HG02759 (cell line): ENCODE results near the gene BEND5.

Experiments
- ATAC-seq: cut with Tn5 transposase; IDR thresholded peaks from one replicate; pipeline ENCODE4 v1.9.1; 2021; ENCODE audit warnings: mild to moderate bottlenecking, moderate library complexity; ENCODE audit not compliant: unreplicated experiment

Gene BEND5

GRCh38 chr1:48767975-48768510 is 8.6 kb downstream of the BEND5 start:
- no peak for ATAC-seq

- ATAC-seq, result no peak
These were observed 11.4 kb downstream of the BEND5 start for GRCh38 chr1:48765335-48765734.

GRCh38 chr1:48761986-48762385 is 14.7 kb downstream of the BEND5 start:
- ATAC-seq, result no peak

DNA sequence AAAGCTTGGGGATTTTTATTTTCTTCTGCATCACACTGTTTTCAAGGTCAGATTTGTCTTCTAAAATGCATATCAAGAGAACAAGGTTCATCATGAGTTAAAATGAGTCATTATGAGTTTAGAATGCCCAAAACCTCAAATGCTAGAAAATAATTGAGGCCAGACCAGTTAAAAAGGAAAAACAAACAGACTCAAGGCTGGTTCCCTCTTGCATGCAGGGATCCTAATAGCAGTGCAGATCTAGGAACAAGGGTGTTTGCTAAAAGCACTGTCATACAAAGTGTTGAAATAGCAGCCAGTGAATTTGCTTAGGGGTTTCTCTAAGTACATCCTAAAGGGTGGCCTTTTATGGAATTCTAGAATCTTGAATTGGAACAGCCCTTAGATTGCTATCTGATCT is 15.3 kb downstream of the BEND5 start:
- no peak for ATAC-seq

GRCh38 chr1:48760857-48761256 is 15.8 kb downstream of the BEND5 start:
- no peak for ATAC-seq

DNA sequence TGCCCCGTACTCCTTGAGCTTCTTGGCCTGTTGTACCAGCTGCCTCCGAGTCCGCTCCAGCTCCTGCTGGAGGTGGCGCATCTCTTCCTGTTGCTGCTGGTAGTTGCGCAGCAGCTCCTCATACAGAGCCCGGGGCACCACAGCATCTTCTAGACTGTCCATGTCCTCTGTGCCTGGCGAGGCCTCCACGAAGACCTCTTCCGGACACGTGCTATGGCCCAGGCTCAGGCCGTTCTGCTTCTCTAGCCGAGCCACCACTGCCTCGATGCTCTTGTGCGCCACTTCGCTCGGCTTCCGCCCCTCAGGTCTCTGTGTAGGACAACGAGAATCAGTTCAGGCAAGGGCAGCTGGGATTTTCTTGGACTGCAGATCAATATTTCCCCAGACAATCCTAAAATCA is 17.7 kb downstream of the BEND5 start:
- no peak for ATAC-seq

GRCh38 chr1:48757363-48757762 is 19.3 kb downstream of the BEND5 start:
- ATAC-seq, result peak; percentile 44

- peak; percentile 48 for ATAC-seq
These were observed 19.9 kb downstream of the BEND5 start for GRCh38 chr1:48756683-48757316.

DNA sequence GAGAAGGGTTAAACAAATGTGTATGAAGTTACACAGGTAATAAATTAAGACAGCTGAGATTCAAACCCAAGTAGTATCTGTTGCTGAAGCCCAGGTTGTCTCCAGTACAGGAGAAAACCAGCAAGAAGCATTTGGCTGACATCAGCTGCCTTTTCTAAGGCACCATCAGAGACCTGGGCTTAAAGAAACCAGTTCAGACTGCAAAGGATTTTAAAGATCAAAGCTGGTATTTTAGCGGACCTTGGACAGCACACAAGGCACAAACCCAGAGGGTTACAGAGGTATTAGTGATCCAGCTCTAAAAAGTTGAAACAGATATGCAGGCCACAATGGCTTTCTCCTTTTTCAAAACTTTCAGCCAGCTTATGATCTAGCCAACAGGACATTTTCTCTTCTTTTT is 23.4 kb downstream of the BEND5 start:
- no peak for ATAC-seq

- peak; percentile 75 for ATAC-seq
These were observed 26.6 kb downstream of the BEND5 start for GRCh38 chr1:48750109-48750508.

DNA sequence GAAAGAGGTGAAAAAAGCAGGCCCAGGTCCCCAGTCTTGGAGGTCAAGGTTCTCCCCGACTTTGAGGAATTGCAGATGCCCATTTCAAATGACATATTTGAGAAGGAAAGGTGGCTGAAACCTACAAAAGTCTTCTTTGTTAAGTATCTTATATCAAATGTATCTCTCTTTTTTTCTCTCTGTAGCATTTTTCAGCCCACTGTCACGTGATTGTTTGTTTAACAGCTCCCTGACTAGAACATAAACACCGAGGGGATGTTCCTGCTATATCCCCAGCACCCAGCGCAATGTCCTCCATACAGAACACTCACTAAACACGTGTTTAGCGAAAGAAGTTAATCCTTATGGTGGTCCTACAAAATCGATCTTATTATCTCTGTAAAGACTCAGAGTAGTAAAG is 27.6 kb downstream of the BEND5 start:
- no peak for ATAC-seq

- no peak for ATAC-seq
These were observed 29.8 kb downstream of the BEND5 start for GRCh38 chr1:48746906-48747305.

- ATAC-seq, result no peak
These were observed 32.7 kb downstream of the BEND5 start for GRCh38 chr1:48744032-48744431.

DNA sequence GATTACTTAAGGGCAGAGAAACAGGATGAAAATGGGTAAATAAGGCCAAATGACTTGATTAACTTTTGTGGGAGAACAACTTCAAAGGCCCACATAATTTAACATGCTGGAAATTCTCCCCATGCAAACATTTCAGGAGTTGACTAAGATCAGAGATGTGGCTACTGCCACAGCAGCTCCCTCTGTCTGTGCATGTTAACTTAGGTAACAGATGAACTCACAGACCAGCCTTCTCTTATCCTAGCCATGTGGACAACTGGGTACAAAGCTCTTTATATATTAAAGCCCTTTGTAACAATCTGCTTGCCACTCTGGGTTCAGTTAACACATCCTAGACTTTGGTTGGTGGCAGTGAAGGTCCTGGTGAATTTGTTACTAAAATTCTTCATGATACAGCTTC is 33.2 kb downstream of the BEND5 start:
- ATAC-seq, result no peak

DNA sequence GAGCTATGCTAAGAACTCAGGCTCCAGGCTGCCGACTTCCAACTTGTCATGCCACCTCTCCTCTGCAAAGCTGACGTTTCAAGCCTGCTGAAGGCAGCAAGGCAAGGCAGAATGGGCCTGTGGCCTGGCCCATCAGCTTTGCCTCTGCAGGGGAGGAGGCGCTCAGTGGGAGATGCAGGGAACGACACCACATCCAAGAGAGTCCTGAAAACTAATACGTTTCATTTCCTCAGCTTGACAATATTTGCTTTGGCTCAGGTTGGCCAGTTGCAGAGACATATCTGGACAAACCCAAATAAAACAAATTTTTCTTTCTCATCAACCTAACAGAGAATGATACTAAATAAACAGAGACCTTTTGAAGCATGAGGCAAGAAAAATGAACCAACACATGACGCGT is 35.3 kb downstream of the BEND5 start:
- ATAC-seq, result no peak

DNA sequence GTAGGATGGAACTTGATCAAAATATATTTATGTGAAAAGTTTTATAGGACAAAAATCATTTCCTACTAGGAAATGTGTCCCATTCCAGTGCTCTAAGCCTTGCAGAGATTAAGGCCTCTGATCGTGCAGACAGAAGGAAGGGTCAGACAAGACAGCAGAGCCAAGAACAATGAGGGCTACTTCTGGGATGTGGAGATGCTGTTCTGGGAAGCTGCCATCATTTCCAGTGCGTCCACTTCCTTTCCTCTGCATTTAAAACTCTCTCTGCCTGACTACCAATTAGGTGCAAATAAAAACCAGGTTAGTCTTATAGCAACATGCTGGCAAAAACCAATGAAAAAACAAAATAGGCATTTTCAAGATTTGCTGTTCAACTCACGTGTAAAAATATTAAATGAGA is 36.1 kb downstream of the BEND5 start:
- no peak for ATAC-seq

GRCh38 chr1:48739091-48739490 is 37.6 kb downstream of the BEND5 start:
- ATAC-seq, result no peak

DNA sequence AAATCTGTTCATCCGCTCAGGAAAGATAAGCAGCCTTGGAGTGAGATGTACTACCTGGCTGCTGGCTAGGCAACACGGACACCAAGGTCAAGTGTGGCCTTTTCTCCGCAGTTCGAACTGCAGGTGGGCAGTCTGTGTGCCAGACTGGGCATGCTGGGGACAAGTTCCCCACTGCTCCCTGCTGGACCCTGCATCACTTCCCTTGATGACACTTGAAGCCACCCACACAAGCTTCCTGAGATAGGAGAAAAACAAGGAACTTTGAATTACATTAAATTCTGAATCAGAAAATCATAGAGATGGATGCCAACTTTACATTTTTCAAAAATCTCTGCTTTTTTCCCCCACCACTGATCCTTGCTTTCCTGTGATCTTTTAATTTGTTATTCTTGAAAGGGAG is 38.3 kb downstream of the BEND5 start:
- ATAC-seq, result no peak

DNA sequence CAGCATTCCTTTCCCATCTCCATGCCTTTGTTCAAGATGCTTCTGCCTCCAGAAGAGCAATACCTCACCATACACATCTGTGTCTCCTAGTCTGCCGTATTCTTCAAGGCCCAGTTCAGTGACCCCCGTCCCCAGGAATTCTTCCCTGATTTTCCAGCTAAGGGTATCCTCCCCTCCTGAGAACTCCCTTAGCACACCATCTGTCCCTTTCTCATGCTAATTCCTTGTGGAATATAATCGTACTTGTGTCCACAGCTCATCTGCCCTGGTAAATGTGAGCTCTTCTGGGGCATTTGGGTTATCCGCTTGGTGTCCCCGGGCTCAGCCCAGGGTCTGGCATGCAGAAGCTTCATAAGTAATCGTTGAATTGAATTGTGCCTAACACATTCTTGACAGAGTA is 40.9 kb downstream of the BEND5 start:
- no peak for ATAC-seq

- ATAC-seq, result peak; percentile 61
These were observed 46.4 kb downstream of the BEND5 start for GRCh38 chr1:48730164-48730910.

DNA sequence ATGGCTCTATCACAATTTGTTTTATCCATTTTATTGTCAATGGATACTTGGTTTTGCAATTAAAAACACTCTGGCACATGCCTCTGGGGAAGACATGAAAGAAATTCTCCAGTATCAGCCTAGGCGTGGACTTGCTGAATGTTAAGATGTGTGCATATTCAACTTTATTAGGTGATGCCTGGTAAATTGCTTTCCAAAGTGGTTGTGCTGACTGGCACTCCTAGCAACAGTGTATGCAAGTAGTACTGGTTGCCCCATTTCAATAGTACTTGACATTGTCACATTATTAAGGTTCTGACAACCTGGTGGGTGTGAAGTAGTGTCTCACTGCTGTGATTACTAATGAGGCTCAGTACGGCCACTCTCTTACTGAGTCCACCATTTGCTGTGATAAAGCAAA is 48.1 kb downstream of the BEND5 start:
- ATAC-seq, result no peak

GRCh38 chr1:48726557-48727215 is 50.0 kb downstream of the BEND5 start:
- ATAC-seq, result no peak
